Thyroid gland (tissue), 4 donors: ENCODE results near the gene ARSJ.

Experiments used
- POLR2A ChIP-seq, 2 donors: fragments of 450-650 bp; IDR thresholded peaks; one replicate each; pipeline ENCODE4 v1.6.1; 2017; ENCODE audit warnings: antibody characterized with exemption in 2 of 2, mild to moderate bottlenecking in 2 of 2, moderate library complexity in 1 of 2
- TF ChIP-seq, protein P1 (sequence below), 6 experiments: fragments of 200-600 bp in 3 of 6; fragments of 450-650 bp in 3 of 6; sonication (generic) in 3 of 6; IDR thresholded peaks; one replicate each; pipeline ENCODE4 v1.5.1; 2016 to 2019; ENCODE audit warnings: antibody characterized with exemption in 6 of 6, mild to moderate bottlenecking in 2 of 6, inconsistent platforms in 1 of 6, moderate library complexity in 1 of 6

- TF ChIP-seq, protein P1, sequence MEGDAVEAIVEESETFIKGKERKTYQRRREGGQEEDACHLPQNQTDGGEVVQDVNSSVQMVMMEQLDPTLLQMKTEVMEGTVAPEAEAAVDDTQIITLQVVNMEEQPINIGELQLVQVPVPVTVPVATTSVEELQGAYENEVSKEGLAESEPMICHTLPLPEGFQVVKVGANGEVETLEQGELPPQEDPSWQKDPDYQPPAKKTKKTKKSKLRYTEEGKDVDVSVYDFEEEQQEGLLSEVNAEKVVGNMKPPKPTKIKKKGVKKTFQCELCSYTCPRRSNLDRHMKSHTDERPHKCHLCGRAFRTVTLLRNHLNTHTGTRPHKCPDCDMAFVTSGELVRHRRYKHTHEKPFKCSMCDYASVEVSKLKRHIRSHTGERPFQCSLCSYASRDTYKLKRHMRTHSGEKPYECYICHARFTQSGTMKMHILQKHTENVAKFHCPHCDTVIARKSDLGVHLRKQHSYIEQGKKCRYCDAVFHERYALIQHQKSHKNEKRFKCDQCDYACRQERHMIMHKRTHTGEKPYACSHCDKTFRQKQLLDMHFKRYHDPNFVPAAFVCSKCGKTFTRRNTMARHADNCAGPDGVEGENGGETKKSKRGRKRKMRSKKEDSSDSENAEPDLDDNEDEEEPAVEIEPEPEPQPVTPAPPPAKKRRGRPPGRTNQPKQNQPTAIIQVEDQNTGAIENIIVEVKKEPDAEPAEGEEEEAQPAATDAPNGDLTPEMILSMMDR (IDR thresholded peaks at IDR 0.05): peak; percentile 18 to 65 (median 46)
- no peak for TF ChIP-seq POLR2A (IDR thresholded peaks at IDR 0.05)
Measured at GRCh38 chr4:113952452-113953029, 26.9 kb downstream of the ARSJ start.
